Panc1 (cell line): ENCODE data around the gene GALP. TPM values are rescaled to one million over a fixed set of nuclear protein-coding genes. Genes with fewer than 3 reads are reported as not detected.

Experiments used
- ATAC-seq: fragments of 200-7000 bp; cut with Tn5 transposase; 2 replicates; pipeline ENCODE4 v1.9.1; 2020; ENCODE audit warnings: mild to moderate bottlenecking, moderate library complexity
- BruUV-seq: library from RNA; stranded (reverse); fragments of 400-500 nt; replicated peaks from 2 replicates; lab custom pipeline; 2021; lab: Mats Ljungman, UMichigan
- CTCF ChIA-PET: fragments of 300-600 bp; sonication (Branson Sonifier 250); formaldehyde crosslinking; loops from one replicate; lab custom pipeline; 2022; ENCODE audit warnings: antibody characterized with exemption; lab: Charles Lee
- POLR2A ChIA-PET: fragments of 300-600 bp; sonication (Branson Sonifier 250); formaldehyde crosslinking; loops from one replicate; lab custom pipeline; 2022; ENCODE audit warnings: antibody characterized with exemption; lab: Charles Lee
- DNase-seq: peaks from one replicate; pipeline ENCODE4 v3.0.0-alpha.2; 2010; ENCODE audit warnings: low read depth, low spot score
- H3K27ac ChIP-seq: 2 replicates; pipeline ENCODE4 v1.5.1; 2011; ENCODE audit warnings: mild to moderate bottlenecking, low read length, inconsistent platforms
- H3K27me3 ChIP-seq: fragments of 200-500 bp; sonication (Bioruptor generic); 2 replicates; pipeline ENCODE4 v1.6.0; 2014; ENCODE audit warnings: low read length, inconsistent platforms; ENCODE audit not compliant: control insufficient read depth, insufficient read depth
- H3K36me3 ChIP-seq: fragments of 200-500 bp; sonication (Bioruptor generic); 2 replicates; pipeline ENCODE4 v1.5.1; 2014; ENCODE audit warnings: inconsistent platforms, mild to moderate bottlenecking, low read length, moderate library complexity; ENCODE audit not compliant: control insufficient read depth, insufficient read depth
- H3K4me1 ChIP-seq: 2 replicates; pipeline ENCODE4 v1.5.1; 2011; ENCODE audit warnings: inconsistent platforms, mild to moderate bottlenecking, low read length, moderate library complexity; ENCODE audit not compliant: control insufficient read depth, insufficient read depth
- H3K4me3 ChIP-seq, 2 experiments: 2 replicates each; pipeline ENCODE4 v1.5.1; 2011 to 2012; ENCODE audit warnings: low read depth in 2 of 2, low read length in 2 of 2, mild to moderate bottlenecking in 2 of 2, inconsistent platforms in 1 of 2, moderate library complexity in 1 of 2
- H3K9me3 ChIP-seq: fragments of 200-500 bp; sonication (Bioruptor generic); 2 replicates; pipeline ENCODE4 v1.5.1; 2014; ENCODE audit warnings: low read depth, mild to moderate bottlenecking, inconsistent platforms, low read length, moderate library complexity; ENCODE audit not compliant: control insufficient read depth, insufficient read depth
- POLR2AphosphoS5 ChIP-seq: IDR thresholded peaks from 2 replicates; pipeline ENCODE4 v1.6.1; 2012; ENCODE audit warnings: mild to moderate bottlenecking, low read depth, low read length, moderate library complexity
- REST ChIP-seq, 2 experiments: IDR thresholded peaks; 2 replicates each; pipeline ENCODE4 v1.6.1; 2011 to 2012; ENCODE audit warnings: low read depth in 2 of 2, control low read depth in 1 of 2, low read length in 1 of 2, mild to moderate bottlenecking in 1 of 2, moderate library complexity in 1 of 2; ENCODE audit not compliant: insufficient read depth in 1 of 2
- SIN3A ChIP-seq: IDR thresholded peaks from 2 replicates; pipeline ENCODE4 v1.6.1; 2012; ENCODE audit warnings: low read depth, mild to moderate bottlenecking, low read length, moderate library complexity, borderline replicate concordance; ENCODE audit not compliant: insufficient read depth
- TCF7L2 ChIP-seq: IDR thresholded peaks from 2 replicates; pipeline ENCODE4 v1.6.1; 2011; ENCODE audit warnings: mild to moderate bottlenecking, low read depth, low read length, inconsistent platforms
- in situ Hi-C: cut with HindIII; loops from 2 replicates; pipeline ENCODE4 v1.10.0; 2016; ENCODE audit warnings: low sequenced_read_pairs, low pct_unique_long_range_greater_than_20kb
- intact Hi-C: fragments of 100-400 bp; cut with micrococcal nuclease; formaldehyde crosslinking; loops from one replicate; pipeline ENCODE4 v1.10.0; 2022; ENCODE audit not compliant: unreplicated experiment
- total RNA-seq: library from RNA; stranded (reverse); gene quantifications from one replicate; pipeline ENCODE4 v1.2.1, GENCODE V29; 2021; ENCODE audit not compliant: unreplicated experiment
- TF ChIP-seq, protein P1 (sequence below): fragments of 450-650 bp; IDR thresholded peaks from 2 replicates; pipeline ENCODE4 v1.5.1; 2017; ENCODE audit warnings: mild to moderate bottlenecking

Gene GALP
- total RNA-seq, 1 experiment from 2014 or later: not detected

GRCh38 chr19:56156768-56157167 lies 19.0 kb upstream of the GALP start:
- ATAC-seq: no peak
- BruUV-seq: no TSS peak

DNA sequence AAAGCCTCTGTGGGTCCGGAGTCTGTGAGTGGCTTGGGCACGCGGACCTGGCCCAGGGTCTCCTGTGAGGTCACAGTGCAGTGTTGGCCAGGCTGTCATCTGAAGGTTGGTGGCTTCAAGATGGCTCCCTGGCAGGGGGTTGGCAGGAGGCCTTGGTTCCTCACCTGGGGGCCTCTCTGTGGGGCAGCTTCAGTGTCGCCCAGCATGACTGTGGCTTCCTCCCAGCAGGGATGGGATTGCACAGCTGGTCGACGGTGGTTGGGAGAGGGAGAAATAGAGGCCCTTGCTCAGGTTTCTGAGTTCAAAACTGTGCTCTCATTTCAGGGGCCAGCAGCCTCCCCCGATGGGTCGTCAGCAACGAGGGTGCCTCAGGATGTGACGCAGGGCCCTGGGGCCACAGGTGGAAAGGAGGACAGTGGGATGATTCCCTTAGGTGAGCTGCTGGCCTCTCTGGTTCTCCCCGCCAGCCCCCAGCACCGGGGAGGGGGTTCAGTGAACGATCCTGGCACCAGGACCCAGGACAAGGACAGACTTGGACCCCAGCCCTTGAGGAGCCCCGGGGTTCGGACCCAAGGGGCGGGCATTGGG lies 17.5 kb upstream of the GALP start:
- CTCF ChIA-PET: interaction anchor here (0.6 kb wide), 1 partner anchor 95 kb away, joined by 6 read pairs; no protein-coding TSS in a partner anchor

More at GRCh38 chr19:56156768-56157167, 19.0 kb upstream of the GALP start:
- in situ Hi-C loops (no loop called here), intact Hi-C loops (no loop called here)
- CTCF ChIA-PET: no interaction called here
- TF ChIP-seq POLR2AphosphoS5 (no peak), SIN3A (no peak), TCF7L2 (no peak), REST (IDR thresholded peaks at IDR 0.05; ENCODE audit: insufficient read depth in 1 of 2, low read depth in 2 of 2, low read length in 1 of 2) (no peak)
- TF ChIP-seq, protein P1, sequence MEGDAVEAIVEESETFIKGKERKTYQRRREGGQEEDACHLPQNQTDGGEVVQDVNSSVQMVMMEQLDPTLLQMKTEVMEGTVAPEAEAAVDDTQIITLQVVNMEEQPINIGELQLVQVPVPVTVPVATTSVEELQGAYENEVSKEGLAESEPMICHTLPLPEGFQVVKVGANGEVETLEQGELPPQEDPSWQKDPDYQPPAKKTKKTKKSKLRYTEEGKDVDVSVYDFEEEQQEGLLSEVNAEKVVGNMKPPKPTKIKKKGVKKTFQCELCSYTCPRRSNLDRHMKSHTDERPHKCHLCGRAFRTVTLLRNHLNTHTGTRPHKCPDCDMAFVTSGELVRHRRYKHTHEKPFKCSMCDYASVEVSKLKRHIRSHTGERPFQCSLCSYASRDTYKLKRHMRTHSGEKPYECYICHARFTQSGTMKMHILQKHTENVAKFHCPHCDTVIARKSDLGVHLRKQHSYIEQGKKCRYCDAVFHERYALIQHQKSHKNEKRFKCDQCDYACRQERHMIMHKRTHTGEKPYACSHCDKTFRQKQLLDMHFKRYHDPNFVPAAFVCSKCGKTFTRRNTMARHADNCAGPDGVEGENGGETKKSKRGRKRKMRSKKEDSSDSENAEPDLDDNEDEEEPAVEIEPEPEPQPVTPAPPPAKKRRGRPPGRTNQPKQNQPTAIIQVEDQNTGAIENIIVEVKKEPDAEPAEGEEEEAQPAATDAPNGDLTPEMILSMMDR: no peak
- DNase-seq: no peak
- Histone ChIP-seq H3K27me3 (no peaks in the 10 kb centered on the region), H3K4me3 (no peak overlapping the region), H3K9me3 (no peaks in the 10 kb centered on the region), H3K27ac (no peak overlapping the region), H3K4me1 (no peaks in the 10 kb centered on the region), H3K36me3 (peaks cover 7% of the 10 kb centered on the region; the same call in 1 of the 2 replicates)
- POLR2A ChIA-PET: no interaction called here

More for the DNA sequence above, 17.5 kb upstream of the GALP start:
- no peak for DNase-seq
- Histone ChIP-seq H3K36me3 (peaks cover 7% of the 10 kb centered on the region; the same call in 1 of the 2 replicates), H3K4me1 (no peaks in the 10 kb centered on the region), H3K27me3 (no peaks in the 10 kb centered on the region), H3K4me3 (no peak overlapping the region), H3K9me3 (no peaks in the 10 kb centered on the region), H3K27ac (no peak overlapping the region)
- no peak for ATAC-seq
- POLR2A ChIA-PET: no interaction called here
- in situ Hi-C loops (no loop called here), intact Hi-C loops (no loop called here)
- TF ChIP-seq REST (IDR thresholded peaks at IDR 0.05; ENCODE audit: insufficient read depth in 1 of 2, low read depth in 2 of 2, low read length in 1 of 2) (no peak), POLR2AphosphoS5 (no peak), SIN3A (no peak), TCF7L2 (no peak)
- TF ChIP-seq, protein P1: no peak
- BruUV-seq: no TSS peak
